Erythroblast (primary cell): ENCODE data around the gene ST6GAL1.

ENCODE experiments used
- GATA1 ChIP-seq: IDR thresholded peaks from 2 replicates; pipeline ENCODE4 v1.6.1; 2011; ENCODE audit warnings: low read depth, mild to moderate bottlenecking, control low read depth, low read length, moderate library complexity
- POLR2A ChIP-seq: IDR thresholded peaks from 2 replicates; pipeline ENCODE4 v1.6.1; 2011; ENCODE audit warnings: mild to moderate bottlenecking, low read length

- TF ChIP-seq POLR2A (no peak), GATA1 (no peak)
These were observed 8.1 kb upstream of the ST6GAL1 start for GRCh38 chr3:186922224-186922623.
